GM12878 (cell line): ENCODE data around the gene ZNF627. TPM values are rescaled to one million over a fixed set of nuclear protein-coding genes. Genes with fewer than 3 reads are reported as not detected.
A peak's percentile ranks its signal among the peaks of the same experiment; 100 is the strongest.

ENCODE experiments used
- ATAC-seq: fragments of 200-7000 bp; cut with Tn5 transposase; 3 replicates; pipeline ENCODE4 v1.9.1; 2020; ENCODE audit warnings: mild to moderate bottlenecking, moderate library complexity
- BruUV-seq: library from RNA; stranded (reverse); fragments of 400-500 nt; replicated peaks from 2 replicates; lab custom pipeline; 2021; lab: Mats Ljungman, UMichigan
- CTCF ChIA-PET: fragments of 300-600 bp; sonication (Branson Sonifier 250); formaldehyde crosslinking; extraction: SDS; loops from one replicate; lab custom pipeline; 2021; ENCODE audit warnings: inconsistent platforms; lab: Yijun Ruan, JAX
- POLR2A ChIA-PET: fragments of 350-600 bp; formaldehyde crosslinking; extraction: SDS; loops from one replicate; lab custom pipeline; 2021; ENCODE audit warnings: inconsistent platforms; lab: Charles Lee
- RAD21 ChIA-PET: fragments of 300-600 bp; sonication (Branson Sonifier 250); formaldehyde crosslinking; loops from one replicate; lab custom pipeline; 2023; ENCODE audit warnings: antibody characterized with exemption; ENCODE audit not compliant: unreplicated experiment; lab: Charles Lee
- SMC1A ChIA-PET: fragments of 300-600 bp; sonication (Branson Sonifier 250); formaldehyde crosslinking; loops from one replicate; lab custom pipeline; 2023; ENCODE audit not compliant: unreplicated experiment, uncharacterized antibody; lab: Charles Lee
- DNase-seq: peaks from one replicate; pipeline ENCODE4 v3.0.0-alpha.2; 2011; ENCODE audit warnings: low read depth, low spot score
- FAIRE-seq: peaks from 3 replicates; lab custom pipeline; 2011; peaks lifted over from hg19 to GRCh38; lab: Jason Lieb, UNC
- H2AFZ ChIP-seq: 2 replicates; pipeline ENCODE4 v1.6.0; 2011; ENCODE audit warnings: low read depth, low read length, control low read depth; ENCODE audit not compliant: control insufficient read depth
- H3K27ac ChIP-seq: 2 replicates; pipeline ENCODE4 v1.5.1; 2011; ENCODE audit warnings: control low read depth; ENCODE audit not compliant: control insufficient read depth, insufficient read depth
- H3K27me3 ChIP-seq, 2 experiments: replicated peaks in 1 of 2; 2 replicates each; pipeline versions ENCODE4 v1.6.0 to v1.6.1; 2011; ENCODE audit warnings: low read length in 1 of 2; ENCODE audit not compliant: control insufficient read depth in 2 of 2, insufficient read depth in 2 of 2
- H3K36me3 ChIP-seq, 2 experiments: 2 replicates each; pipeline ENCODE4 v1.5.1; 2011; ENCODE audit warnings: low read length in 1 of 2; ENCODE audit not compliant: control insufficient read depth in 2 of 2, insufficient read depth in 2 of 2
- H3K4me1 ChIP-seq: 2 replicates; pipeline ENCODE4 v1.6.1; 2011; ENCODE audit warnings: mild to moderate bottlenecking, low read length, moderate library complexity, mixed read lengths; ENCODE audit not compliant: control insufficient read depth, insufficient read depth
- H3K4me2 ChIP-seq: 2 replicates; pipeline ENCODE4 v1.6.0; 2011; ENCODE audit warnings: control low read depth; ENCODE audit not compliant: control insufficient read depth, insufficient read depth
- H3K4me3 ChIP-seq: fragments of 200-600 bp; sonication (generic); 2 replicates; pipeline ENCODE4 v1.5.1; 2016
- H3K79me2 ChIP-seq: 2 replicates; pipeline ENCODE4 v1.6.0; 2011; ENCODE audit warnings: low read length; ENCODE audit not compliant: control insufficient read depth, insufficient read depth
- H3K9ac ChIP-seq: 2 replicates; pipeline ENCODE4 v1.8.0; 2011; ENCODE audit warnings: low read length, control low read depth, mixed read lengths; ENCODE audit not compliant: control insufficient read depth, insufficient read depth
- H3K9me3 ChIP-seq: replicated peaks from 3 replicates; pipeline ENCODE4 v1.5.1; 2011; ENCODE audit warnings: mild to moderate bottlenecking, low read length; ENCODE audit not compliant: control insufficient read depth, insufficient read depth
- H4K20me1 ChIP-seq: 2 replicates; pipeline ENCODE4 v1.6.0; 2011; ENCODE audit not compliant: control insufficient read depth, insufficient read depth
- CEBPZ ChIP-seq: fragments of 150-350 bp; IDR thresholded peaks from 2 replicates; pipeline ENCODE4 v1.6.1; 2016; ENCODE audit warnings: low read depth, low read length
- CREB1 ChIP-seq: IDR thresholded peaks from 2 replicates; pipeline ENCODE4 v1.6.1; 2012; ENCODE audit warnings: low read depth, mild to moderate bottlenecking, inconsistent platforms
- CREM ChIP-seq: IDR thresholded peaks from 2 replicates; pipeline ENCODE4 v1.6.1; 2014; ENCODE audit warnings: antibody characterized with exemption, low read depth
- DPF2 ChIP-seq: fragments of 450-650 bp; IDR thresholded peaks from 2 replicates; pipeline ENCODE4 v1.6.1; 2017; ENCODE audit warnings: mild to moderate bottlenecking
- E2F8 ChIP-seq: fragments of 450-650 bp; IDR thresholded peaks from 2 replicates; pipeline ENCODE4 v1.6.1; 2018; ENCODE audit warnings: mild to moderate bottlenecking, low read depth, moderate library complexity; ENCODE audit not compliant: partially characterized antibody
- EED ChIP-seq: sonication (generic); IDR thresholded peaks from 2 replicates; pipeline ENCODE4 v1.6.1; 2016; ENCODE audit warnings: antibody characterized with exemption, low read depth
- GATAD2B ChIP-seq: fragments of 450-650 bp; conservative IDR thresholded peaks from 2 replicates; pipeline ENCODE4 v1.6.1; 2017; ENCODE audit warnings: low read depth, mild to moderate bottlenecking, moderate library complexity
- HDGF ChIP-seq: fragments of 450-650 bp; IDR thresholded peaks from 2 replicates; pipeline ENCODE4 v1.6.1; 2016; ENCODE audit warnings: antibody characterized with exemption
- NFIC ChIP-seq: IDR thresholded peaks from 2 replicates; pipeline ENCODE4 v1.6.1; 2012; ENCODE audit warnings: low read depth, mild to moderate bottlenecking, inconsistent platforms, low read length, moderate library complexity
- RFX5 ChIP-seq: IDR thresholded peaks from 2 replicates; pipeline ENCODE4 v1.6.1; 2011; ENCODE audit warnings: low read depth, low read length, improper control_type of control experiment
- SREBF2 ChIP-seq: IDR thresholded peaks from 2 replicates; pipeline ENCODE4 v1.6.1; 2012; ENCODE audit warnings: mild to moderate bottlenecking, low read length
- YY1 ChIP-seq: IDR thresholded peaks from 2 replicates; pipeline ENCODE4 v1.6.1; 2011; ENCODE audit warnings: low read depth, mild to moderate bottlenecking, low read length
- ZNF687 ChIP-seq: fragments of 450-650 bp; IDR thresholded peaks from 2 replicates; pipeline ENCODE4 v1.6.1; 2017; ENCODE audit warnings: mild to moderate bottlenecking, moderate library complexity
- WGBS: methylation state at CpG from one replicate; pipeline ENCODE4 v1.1.6; 2016; ENCODE audit warnings: low lambda C conversion rate; ENCODE audit not compliant: insufficient replicate concordance, insufficient coverage; ENCODE audit errors: missing lambda C conversion rate; 5-methylcytosine and 5-hydroxymethylcytosine counted together
- in situ Hi-C: fragments of 300-500 bp; cut with MboI; formaldehyde crosslinking; loops from 9 replicates; pipeline ENCODE4 v1.14.3; 2018; ENCODE audit warnings: mixed read lengths
- intact Hi-C: fragments of 100-400 bp; cut with micrococcal nuclease; formaldehyde crosslinking; loops from one replicate; pipeline ENCODE4 v1.14.2; 2022; ENCODE audit not compliant: unreplicated experiment
- polyA plus RNA-seq, 11 experiments: library from polyadenylated mRNA; depleted of rRNA in 4 of 11; unstranded in 6 of 11; stranded (reverse) in 5 of 11; fragments of >200 nt; fragmentation: Nextera tagmentation in 4 of 11; fragmentation: Illumina TruSeq in 1 of 11; extraction: Ambion mirVana in 4 of 11; extraction: Trizol in 1 of 11; gene quantifications; 1 replicate in 1 of 11; 2 replicates in 10 of 11; pipeline versions ENCODE4 v1.2.1 to v1.2.3, GENCODE V29; 2011 to 2016; ENCODE audit warnings: inconsistent platforms in 2 of 11, missing spikeins in 2 of 11, low read depth in 1 of 11
- total RNA-seq, 4 experiments: library from RNA; depleted of rRNA in 3 of 4; stranded (reverse); fragments of >200 nt in 3 of 4; fragmentation: Illumina TruSeq in 1 of 4; extraction: Trizol in 1 of 4; gene quantifications; 2 replicates each; pipeline versions ENCODE4 v1.2.1 to v1.2.3, GENCODE V29; 2013 to 2021

Gene ZNF627
- total and polyA plus RNA-seq, 10 of the 15 experiments (the other 5 are each of a cell fraction or from before 2014, with no cell fraction given): 5.1 to 13.7 (median 10.2) TPM

- CTCF ChIA-PET: interaction anchor here (0.6 to 9.1 kb wide), 18 partner anchors 8 to 405 kb away, joined by 3 to 225 read pairs (median 4); partner anchors contain the start of genes ECSIT, ZNF491 and ZNF763
- RAD21 ChIA-PET: interaction anchor here (0.6 to 6.9 kb wide), 12 partner anchors 9 to 1148 kb away, joined by 3 to 172 read pairs (median 4); partner anchors contain the start of genes ECSIT, SWSAP1 and ZNF20
- FAIRE-seq (peak; percentile 71), DNase-seq (peak; percentile 83), ATAC-seq (peak; percentile 81)
- BruUV-seq: no TSS peak
- H3K4me3 ChIP-seq: peak overlapping the region; percentile 83
- no peaks in the 10 kb centered on the region for H4K20me1 ChIP-seq
- peak overlapping the region; percentile 36; the same call in 1 of the 2 replicates for H2AFZ ChIP-seq
- WGBS: under 1% methylated on average over 9 of the region's 9 CpGs
- no peaks in the 10 kb centered on the region for H3K36me3 ChIP-seq
- in situ Hi-C loops (no loop called here), intact Hi-C loops (loop anchor here (1.0 to 10.0 kb wide), 3 partner anchors 27 to 686 kb away; partner anchors contain the start of genes CARM1 and ZNF700)
- H3K79me2 ChIP-seq: peaks cover 42% of the 10 kb centered on the region
- H3K27me3 ChIP-seq: no peaks in the 10 kb centered on the region
- H3K4me2 ChIP-seq: peak overlapping the region; percentile 86
- H3K27ac ChIP-seq: peak overlapping the region; percentile 60
- peak overlapping the region; percentile 61 for H3K9ac ChIP-seq
- H3K9me3 ChIP-seq: no peaks in the 10 kb centered on the region
- H3K4me1 ChIP-seq: peaks cover 3% of the 10 kb centered on the region
- POLR2A ChIA-PET: interaction anchor here (1.2 to 6.8 kb wide), 5 partner anchors 9 to 186 kb away, joined by 3 to 94 read pairs (median 6); partner anchors contain the start of gene SWSAP1
- SMC1A ChIA-PET: interaction anchor here (0.8 to 8.5 kb wide), 10 partner anchors 9 to 78 kb away, joined by 3 to 215 read pairs (median 6); partner anchors contain the start of genes ACP5 and ECSIT
- 0 out of 2 replicates have a peak, but pooled peaks have one; percentile 34 for TF ChIP-seq CREB1
- TF ChIP-seq E2F8: no peak
- no peak for TF ChIP-seq SREBF2
- peak; percentile 62; the same call in 1 of the 2 replicates for TF ChIP-seq GATAD2B
- no peak; the same call in 1 of the 2 replicates for TF ChIP-seq RFX5
- peak; percentile 59; the same call in 1 of the 2 replicates for TF ChIP-seq NFIC
- 0 out of 2 replicates have a peak, but pooled peaks have one; percentile 37 for TF ChIP-seq DPF2
- peak; percentile 48; the same call in 1 of the 2 replicates for TF ChIP-seq YY1
- TF ChIP-seq HDGF: no peak
- no peak for TF ChIP-seq CEBPZ
- peak; percentile 27; the same call in 1 of the 2 replicates for TF ChIP-seq ZNF687
- peak; percentile 14; the same call in 1 of the 2 replicates for TF ChIP-seq CREM
- peak; percentile 72 for TF ChIP-seq EED
Measured at GRCh38 chr19:11560404-11561051, 36.8 kb upstream of the ZNF627 start.
